Mammary epithelial cell (primary cell): Measurements from ENCODE around the gene ERGIC1.

Source experiments
- EZH2 ChIP-seq: IDR thresholded peaks from 2 replicates; pipeline ENCODE4 v1.6.1; 2012; ENCODE audit warnings: low read length, inconsistent platforms, borderline replicate concordance
- TF ChIP-seq, protein P1 (sequence below), 2 donors: IDR thresholded peaks in 1 of 2; conservative IDR thresholded peaks in 1 of 2; 2 replicates each; pipeline ENCODE4 v1.5.1; 2011 to 2012; ENCODE audit warnings: inconsistent platforms in 2 of 2, low read length in 2 of 2, mild to moderate bottlenecking in 2 of 2, control low read depth in 1 of 2, low read depth in 1 of 2; ENCODE audit not compliant: insufficient read depth in 1 of 2; ENCODE audit errors: extremely low read depth in 1 of 2

DNA sequence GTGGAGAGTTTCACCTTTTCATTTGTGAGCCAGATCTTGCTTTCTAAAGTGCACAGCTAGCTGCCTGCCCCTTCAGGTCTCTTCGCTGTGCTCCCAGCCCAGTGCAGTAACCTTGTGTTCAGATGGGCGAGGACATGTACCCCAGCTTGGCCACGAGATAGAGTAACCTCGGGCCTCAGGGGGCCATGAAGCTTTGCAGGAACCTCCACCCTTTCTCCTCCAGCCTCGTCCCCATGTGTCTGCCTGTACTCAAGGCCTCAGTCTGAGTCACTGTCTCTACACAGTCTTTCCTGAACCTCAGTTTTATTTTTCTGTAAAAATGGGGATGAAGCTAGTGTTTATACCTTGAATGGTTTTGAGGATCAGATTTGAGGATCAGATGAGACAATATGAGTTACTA is 37.9 kb downstream of the ERGIC1 start:
- TF ChIP-seq, protein P1, sequence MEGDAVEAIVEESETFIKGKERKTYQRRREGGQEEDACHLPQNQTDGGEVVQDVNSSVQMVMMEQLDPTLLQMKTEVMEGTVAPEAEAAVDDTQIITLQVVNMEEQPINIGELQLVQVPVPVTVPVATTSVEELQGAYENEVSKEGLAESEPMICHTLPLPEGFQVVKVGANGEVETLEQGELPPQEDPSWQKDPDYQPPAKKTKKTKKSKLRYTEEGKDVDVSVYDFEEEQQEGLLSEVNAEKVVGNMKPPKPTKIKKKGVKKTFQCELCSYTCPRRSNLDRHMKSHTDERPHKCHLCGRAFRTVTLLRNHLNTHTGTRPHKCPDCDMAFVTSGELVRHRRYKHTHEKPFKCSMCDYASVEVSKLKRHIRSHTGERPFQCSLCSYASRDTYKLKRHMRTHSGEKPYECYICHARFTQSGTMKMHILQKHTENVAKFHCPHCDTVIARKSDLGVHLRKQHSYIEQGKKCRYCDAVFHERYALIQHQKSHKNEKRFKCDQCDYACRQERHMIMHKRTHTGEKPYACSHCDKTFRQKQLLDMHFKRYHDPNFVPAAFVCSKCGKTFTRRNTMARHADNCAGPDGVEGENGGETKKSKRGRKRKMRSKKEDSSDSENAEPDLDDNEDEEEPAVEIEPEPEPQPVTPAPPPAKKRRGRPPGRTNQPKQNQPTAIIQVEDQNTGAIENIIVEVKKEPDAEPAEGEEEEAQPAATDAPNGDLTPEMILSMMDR (conservative IDR thresholded peaks at IDR 0.05 in 1 of 2, IDR thresholded peaks at IDR 0.05 in 1 of 2; ENCODE audit: extremely low read depth in 1 of 2, insufficient read depth in 1 of 2, low read depth in 1 of 2, low read length in 2 of 2) = no peak
- no peak for TF ChIP-seq EZH2
